Uterus (tissue), 4 donors: ENCODE measurements around the gene AAR2. TPM values are rescaled to one million over a fixed set of nuclear protein-coding genes. Genes with fewer than 3 reads are reported as not detected.

Experiments
- DNase-seq, 2 donors: peaks; one replicate each; pipeline ENCODE4 v3.0.0-alpha.2; 2019 to 2020
- H3K27ac ChIP-seq, 2 donors: fragments of 200-600 bp; sonication (generic); 1 replicate in 1 of 2; 2 replicates in 1 of 2; pipeline ENCODE4 v1.5.1; 2016 to 2018
- H3K27me3 ChIP-seq, 2 donors: fragments of 200-600 bp; sonication (generic); one replicate each; pipeline ENCODE4 v1.5.1; 2018 to 2019; ENCODE audit warnings: control low read depth in 1 of 2
- H3K36me3 ChIP-seq, 2 donors: fragments of 200-600 bp; sonication (generic); one replicate each; pipeline ENCODE4 v1.5.1; 2019; ENCODE audit warnings: control low read depth in 1 of 2
- H3K4me1 ChIP-seq, 2 donors: fragments of 200-600 bp; sonication (generic); one replicate each; pipeline ENCODE4 v1.5.1; 2018 to 2019; ENCODE audit warnings: control low read depth in 1 of 2
- H3K4me3 ChIP-seq, 2 donors: fragments of 200-600 bp; sonication (generic); 1 replicate in 1 of 2; 2 replicates in 1 of 2; pipeline ENCODE4 v1.5.1; 2018 to 2019; ENCODE audit warnings: mild to moderate bottlenecking in 1 of 2
- H3K9me3 ChIP-seq, 2 donors: fragments of 200-600 bp; sonication (generic); one replicate each; pipeline ENCODE4 v1.5.1; 2019; ENCODE audit warnings: control low read depth in 1 of 2
- CTCF ChIP-seq, 4 experiments: fragments of 200-600 bp in 2 of 4; fragments of 450-650 bp in 2 of 4; sonication (generic) in 2 of 4; IDR thresholded peaks; one replicate each; pipeline ENCODE4 v1.5.1; 2016 to 2019; ENCODE audit warnings: antibody characterized with exemption in 4 of 4, mild to moderate bottlenecking in 2 of 4, moderate library complexity in 1 of 4
- POLR2A ChIP-seq, 2 donors: fragments of 450-650 bp; IDR thresholded peaks; one replicate each; pipeline ENCODE4 v1.6.1; 2016; ENCODE audit warnings: antibody characterized with exemption in 2 of 2, mild to moderate bottlenecking in 1 of 2, moderate library complexity in 1 of 2
- intact Hi-C: fragments of 100-400 bp; cut with DNase I; formaldehyde crosslinking; loops from one replicate; pipeline ENCODE4 v1.15.1; 2023; ENCODE audit warnings: low total_unique reads
- total RNA-seq, 4 donors: library from RNA; depleted of rRNA in 3 of 4; stranded (reverse); fragments of >200 nt in 3 of 4; gene quantifications; one replicate each; pipeline versions ENCODE4 v1.1.0 to v1.2.4, GENCODE V29; 2014 to 2023
- donor health status: DM: yes; HTN: yes; CAD: no.

The AAR2 gene
- total RNA-seq, 4 donors from 2014 or later, result 20.9 to 33.3 (median 25.2) TPM

GRCh38 chr20:36261389-36262105 lies 25.3 kb downstream of the AAR2 start:
- intact Hi-C loops, result no loop called here
- no peak for DNase-seq
- Histone ChIP-seq H3K36me3 (no peaks in the 10 kb centered on the region), H3K27me3 (no peaks in the 10 kb centered on the region), H3K4me3 (no peak overlapping the region), H3K9me3 (no peaks in the 10 kb centered on the region), H3K4me1 (no peaks in the 10 kb centered on the region), H3K27ac (no peak overlapping the region)
- TF ChIP-seq POLR2A (IDR thresholded peaks at IDR 0.05) (no peak), CTCF (IDR thresholded peaks at IDR 0.05) (no peak)

- H3K4me3 ChIP-seq, result no peak overlapping the region
- no peaks in the 10 kb centered on the region for H3K27me3 ChIP-seq
- H3K36me3 ChIP-seq, result no peaks in the 10 kb centered on the region
- no peaks in the 10 kb centered on the region for H3K9me3 ChIP-seq
- no peak overlapping the region for H3K27ac ChIP-seq
- TF ChIP-seq CTCF (IDR thresholded peaks at IDR 0.05), result no peak
- no peak for TF ChIP-seq POLR2A (IDR thresholded peaks at IDR 0.05)
- intact Hi-C loops, result no loop called here
- DNase-seq, result no peak
- H3K4me1 ChIP-seq, result no peaks in the 10 kb centered on the region
Measured at GRCh38 chr20:36262440-36262839, 26.2 kb downstream of the AAR2 start.

- H3K4me3 ChIP-seq, result no peak overlapping the region
- TF ChIP-seq POLR2A (IDR thresholded peaks at IDR 0.05), result no peak
- no peak for TF ChIP-seq CTCF (IDR thresholded peaks at IDR 0.05)
- H3K4me1 ChIP-seq, result no peaks in the 10 kb centered on the region
- H3K27ac ChIP-seq, result no peak overlapping the region
- H3K27me3 ChIP-seq, result no peaks in the 10 kb centered on the region
- intact Hi-C loops, result no loop called here
- no peaks in the 10 kb centered on the region for H3K36me3 ChIP-seq
- DNase-seq, result no peak
- H3K9me3 ChIP-seq, result no peaks in the 10 kb centered on the region
Measured at GRCh38 chr20:36264426-36265246, 28.4 kb downstream of the AAR2 start.

- Histone ChIP-seq H3K27me3 (no peaks in the 10 kb centered on the region), H3K4me3 (no peak overlapping the region), H3K9me3 (no peaks in the 10 kb centered on the region), H3K4me1 (no peaks in the 10 kb centered on the region), H3K36me3 (no peaks in the 10 kb centered on the region), H3K27ac (no peak overlapping the region)
- TF ChIP-seq POLR2A (IDR thresholded peaks at IDR 0.05) (no peak), CTCF (IDR thresholded peaks at IDR 0.05) (no peak)
- intact Hi-C loops, result no loop called here
- no peak for DNase-seq
Measured at GRCh38 chr20:36266189-36266588, 29.9 kb downstream of the AAR2 start.
